ENCODE results near the gene RGL1.
A peak's percentile ranks its signal among the peaks of the same experiment; 100 is the strongest.

RGL1 gene

GRCh38 chr1:183804916-183805841, at the start of gene RGL1:
Gene RGL1, plus strand, starts transcription at chr1:183805120. Its CDS starts 178 bp downstream, at chr1:183805298.
- H3K9ac ChIP-seq (ENCODE audit: low read depth, low read length, poor library complexity, severe bottlenecking), result peak within 1 kb of the TSS; percentile 29
- no peaks in the 10 kb centered on the region for H3K27me3 ChIP-seq (ENCODE audit: insufficient read depth, low read length, poor library complexity, severe bottlenecking)
- H2AFZ ChIP-seq (ENCODE audit: low read length), result peak within 1 kb of the TSS; percentile 82
- H3K9me2 ChIP-seq (replicated peaks; ENCODE audit: low read depth, low read length), result no peaks in the 10 kb centered on the region
- no peaks in the 10 kb centered on the region for H4K20me1 ChIP-seq (ENCODE audit: insufficient read depth, low read length, poor library complexity, severe bottlenecking)
- peak within 1 kb of the TSS; percentile 92 for H3K4me2 ChIP-seq (ENCODE audit: low read depth, low read length, poor library complexity, severe bottlenecking)
- peaks cover 5% of the 10 kb centered on the region; the same call in 1 of the 2 replicates for H3K9me3 ChIP-seq (ENCODE audit: insufficient read depth, low read depth, low read length)
- no peaks in the 10 kb centered on the region for H3K79me2 ChIP-seq (ENCODE audit: insufficient read depth, low read length)
- TF ChIP-seq EZH2phosphoT487 (IDR thresholded peaks at IDR 0.05; ENCODE audit: borderline replicate concordance), result no peak
- TF ChIP-seq, protein P1, sequence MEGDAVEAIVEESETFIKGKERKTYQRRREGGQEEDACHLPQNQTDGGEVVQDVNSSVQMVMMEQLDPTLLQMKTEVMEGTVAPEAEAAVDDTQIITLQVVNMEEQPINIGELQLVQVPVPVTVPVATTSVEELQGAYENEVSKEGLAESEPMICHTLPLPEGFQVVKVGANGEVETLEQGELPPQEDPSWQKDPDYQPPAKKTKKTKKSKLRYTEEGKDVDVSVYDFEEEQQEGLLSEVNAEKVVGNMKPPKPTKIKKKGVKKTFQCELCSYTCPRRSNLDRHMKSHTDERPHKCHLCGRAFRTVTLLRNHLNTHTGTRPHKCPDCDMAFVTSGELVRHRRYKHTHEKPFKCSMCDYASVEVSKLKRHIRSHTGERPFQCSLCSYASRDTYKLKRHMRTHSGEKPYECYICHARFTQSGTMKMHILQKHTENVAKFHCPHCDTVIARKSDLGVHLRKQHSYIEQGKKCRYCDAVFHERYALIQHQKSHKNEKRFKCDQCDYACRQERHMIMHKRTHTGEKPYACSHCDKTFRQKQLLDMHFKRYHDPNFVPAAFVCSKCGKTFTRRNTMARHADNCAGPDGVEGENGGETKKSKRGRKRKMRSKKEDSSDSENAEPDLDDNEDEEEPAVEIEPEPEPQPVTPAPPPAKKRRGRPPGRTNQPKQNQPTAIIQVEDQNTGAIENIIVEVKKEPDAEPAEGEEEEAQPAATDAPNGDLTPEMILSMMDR (conservative IDR thresholded peaks at IDR 0.05; ENCODE audit: low read length), result no peak
- H3K4me1 ChIP-seq (ENCODE audit: insufficient read depth, low read length, poor library complexity, severe bottlenecking), result no peaks in the 10 kb centered on the region
- H3F3A ChIP-seq (ENCODE audit: low read depth), result no peaks in the 10 kb centered on the region
- no peaks in the 10 kb centered on the region for H3K36me3 ChIP-seq (ENCODE audit: insufficient read depth, low read length)
- peak within 1 kb of the TSS; percentile 75 for H3K4me3 ChIP-seq (ENCODE audit: low read length, poor library complexity, severe bottlenecking)

- no peak overlapping the region for H3K4me2 ChIP-seq (ENCODE audit: low read depth, low read length, poor library complexity, severe bottlenecking)
- H3K4me3 ChIP-seq (ENCODE audit: low read length, poor library complexity, severe bottlenecking), result no peak overlapping the region
- no peak overlapping the region for H2AFZ ChIP-seq (ENCODE audit: low read length)
- no peaks in the 10 kb centered on the region for H3K9me3 ChIP-seq (ENCODE audit: insufficient read depth, low read depth, low read length)
- H3K27me3 ChIP-seq (ENCODE audit: insufficient read depth, low read length, poor library complexity, severe bottlenecking), result no peaks in the 10 kb centered on the region
- H3K9ac ChIP-seq (ENCODE audit: low read depth, low read length, poor library complexity, severe bottlenecking), result no peak overlapping the region
- H3K9me2 ChIP-seq (replicated peaks; ENCODE audit: low read depth, low read length), result no peaks in the 10 kb centered on the region
- H3K79me2 ChIP-seq (ENCODE audit: insufficient read depth, low read length), result no peaks in the 10 kb centered on the region
- H3K36me3 ChIP-seq (ENCODE audit: insufficient read depth, low read length), result no peaks in the 10 kb centered on the region
- no peaks in the 10 kb centered on the region for H4K20me1 ChIP-seq (ENCODE audit: insufficient read depth, low read length, poor library complexity, severe bottlenecking)
- no peaks in the 10 kb centered on the region for H3K4me1 ChIP-seq (ENCODE audit: insufficient read depth, low read length, poor library complexity, severe bottlenecking)
- TF ChIP-seq, protein P1 (conservative IDR thresholded peaks at IDR 0.05; ENCODE audit: low read length), result no peak
- no peak for TF ChIP-seq EZH2phosphoT487 (IDR thresholded peaks at IDR 0.05; ENCODE audit: borderline replicate concordance)
- H3F3A ChIP-seq (ENCODE audit: low read depth), result no peaks in the 10 kb centered on the region
Observed at GRCh38 chr1:183756326-183756725, 48.6 kb upstream of the RGL1 start.

DNA sequence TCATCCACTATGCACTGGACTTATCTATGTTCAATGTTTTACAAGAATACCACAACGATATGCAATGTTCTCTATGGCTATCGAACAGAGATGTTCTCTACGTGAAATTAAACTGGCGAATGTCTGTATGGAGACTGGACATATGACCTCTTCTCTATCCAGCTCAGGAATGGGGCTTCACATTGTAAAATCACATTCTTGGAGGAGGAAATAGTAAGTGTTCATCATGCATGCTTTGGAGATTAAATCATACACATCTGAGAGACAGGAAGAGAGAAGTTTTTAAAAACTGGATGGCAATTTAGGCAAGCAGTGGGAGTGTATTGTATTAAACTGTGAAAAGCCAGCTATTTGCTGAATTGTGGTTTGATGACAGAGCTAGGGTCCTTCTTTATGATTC, 47.9 kb upstream of the RGL1 start:
- TF ChIP-seq EZH2phosphoT487 (IDR thresholded peaks at IDR 0.05; ENCODE audit: borderline replicate concordance), result no peak
- TF ChIP-seq, protein P1 (conservative IDR thresholded peaks at IDR 0.05; ENCODE audit: low read length), result no peak

More for the DNA sequence above, 47.9 kb upstream of the RGL1 start:
- H2AFZ ChIP-seq (ENCODE audit: low read length), result no peak overlapping the region
- no peaks in the 10 kb centered on the region for H3K27me3 ChIP-seq (ENCODE audit: insufficient read depth, low read length, poor library complexity, severe bottlenecking)
- no peaks in the 10 kb centered on the region for H3K79me2 ChIP-seq (ENCODE audit: insufficient read depth, low read length)
- H3K9me3 ChIP-seq (ENCODE audit: insufficient read depth, low read depth, low read length), result no peaks in the 10 kb centered on the region
- H3K36me3 ChIP-seq (ENCODE audit: insufficient read depth, low read length), result no peaks in the 10 kb centered on the region
- no peaks in the 10 kb centered on the region for H4K20me1 ChIP-seq (ENCODE audit: insufficient read depth, low read length, poor library complexity, severe bottlenecking)
- H3K4me1 ChIP-seq (ENCODE audit: insufficient read depth, low read length, poor library complexity, severe bottlenecking), result no peaks in the 10 kb centered on the region
- no peak overlapping the region for H3K4me2 ChIP-seq (ENCODE audit: low read depth, low read length, poor library complexity, severe bottlenecking)
- H3K4me3 ChIP-seq (ENCODE audit: low read length, poor library complexity, severe bottlenecking), result no peak overlapping the region
- no peaks in the 10 kb centered on the region for H3F3A ChIP-seq (ENCODE audit: low read depth)
- H3K9me2 ChIP-seq (replicated peaks; ENCODE audit: low read depth, low read length), result no peaks in the 10 kb centered on the region
- no peak overlapping the region for H3K9ac ChIP-seq (ENCODE audit: low read depth, low read length, poor library complexity, severe bottlenecking)
